HEK293 (cell line): ENCODE results near the gene BAK1.

Experiments
- BCL6B ChIP-seq: fragments of 450-650 bp; formaldehyde crosslinking; IDR thresholded peaks from 2 replicates; pipeline ENCODE4 v1.5.1; 2017; ENCODE audit warnings: missing biosample characterization, missing genetic modification characterization
- CTCF ChIP-seq: fragments of 450-650 bp; formaldehyde crosslinking; IDR thresholded peaks from 2 replicates; pipeline ENCODE4 v1.5.1; 2016; ENCODE audit warnings: missing biosample characterization, missing genetic modification characterization
- KLF16 ChIP-seq: fragments of 450-650 bp; formaldehyde crosslinking; IDR thresholded peaks from 2 replicates; pipeline ENCODE4 v1.5.1; 2017; ENCODE audit warnings: missing biosample characterization, missing genetic modification characterization
- KLF7 ChIP-seq: fragments of 450-650 bp; formaldehyde crosslinking; IDR thresholded peaks from 2 replicates; pipeline ENCODE4 v1.5.1; 2016; ENCODE audit warnings: missing biosample characterization, missing genetic modification characterization, borderline replicate concordance
- OSR2 ChIP-seq: fragments of 450-650 bp; formaldehyde crosslinking; IDR thresholded peaks from 2 replicates; pipeline ENCODE4 v1.5.1; 2016; ENCODE audit warnings: missing biosample characterization, missing genetic modification characterization
- REST ChIP-seq: fragments of 450-650 bp; formaldehyde crosslinking; IDR thresholded peaks from 2 replicates; pipeline ENCODE4 v1.5.1; 2016; ENCODE audit warnings: missing biosample characterization, missing genetic modification characterization
- TCF7L2 ChIP-seq: IDR thresholded peaks from 2 replicates; pipeline ENCODE4 v1.6.1; 2011; ENCODE audit warnings: low read depth, mild to moderate bottlenecking, inconsistent platforms, low read length, moderate library complexity, borderline replicate concordance
- ZNF707 ChIP-seq: fragments of 450-650 bp; formaldehyde crosslinking; IDR thresholded peaks from 2 replicates; pipeline ENCODE4 v1.5.1; 2016; ENCODE audit warnings: missing biosample characterization, missing genetic modification characterization

GRCh38 chr6:33609528-33609927, 29.5 kb upstream of the BAK1 start:
- TF ChIP-seq CTCF (tag by site-specific recombination) (no peak), BCL6B (tag by site-specific recombination) (no peak), REST (tag by site-specific recombination) (no peak), KLF16 (tag by site-specific recombination) (no peak), OSR2 (tag by site-specific recombination) (no peak), ZNF707 (no peak), KLF7 (tag by site-specific recombination) (no peak), TCF7L2 (no peak)
